Activated CD8-positive, alpha-beta memory T cell treated with anti-CD3 and anti-CD28 coated beads, Interleukin-2, amount 50 U/mL, for 48 hours (primary cell): ENCODE results near the gene MYOZ3.

Source experiments
- DNase-seq: peaks from one replicate; pipeline ENCODE4 v3.0.0-alpha.2; 2020

Gene MYOZ3

GRCh38 chr5:150660108-150660831 lies 781 bp upstream of the MYOZ3 start:
- no peak for DNase-seq

DNA sequence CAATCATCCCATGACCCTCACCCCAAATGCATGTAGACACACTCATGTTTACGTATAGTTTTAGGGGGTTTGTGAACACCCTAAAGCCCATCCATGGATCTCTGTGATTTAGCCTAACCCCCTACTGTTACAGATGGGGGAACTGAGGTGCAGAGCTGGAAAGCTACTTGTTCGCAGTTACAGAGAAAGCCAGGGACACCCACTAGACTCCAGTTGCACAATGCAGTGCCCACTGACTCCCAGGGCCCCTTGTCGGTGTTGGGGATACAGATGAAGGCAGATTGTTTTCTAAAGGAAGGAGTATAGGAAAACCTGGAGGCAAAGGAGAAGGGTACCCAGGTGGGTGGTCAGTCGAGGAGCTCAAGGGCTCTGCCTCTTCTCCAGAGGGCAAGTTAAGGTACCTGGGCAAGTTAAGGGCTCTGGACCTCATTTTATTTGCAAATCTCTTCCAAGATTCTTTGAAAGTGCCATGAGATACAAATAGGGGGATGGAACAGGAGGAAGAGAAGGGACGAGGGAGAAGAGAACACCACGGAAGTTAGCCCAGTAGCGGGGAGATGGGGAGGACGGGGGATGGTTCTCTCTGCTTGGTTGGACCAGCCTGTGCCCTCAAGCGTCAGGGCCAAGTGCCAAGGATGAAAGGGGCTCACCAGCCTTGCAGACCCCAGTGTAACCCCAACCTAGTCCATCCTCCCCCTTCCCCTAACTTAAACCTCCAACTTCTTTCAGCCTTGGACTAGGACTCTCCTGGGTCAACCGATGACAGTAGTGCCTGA lies 958 bp downstream of the MYOZ3 start:
- no peak for DNase-seq

DNA sequence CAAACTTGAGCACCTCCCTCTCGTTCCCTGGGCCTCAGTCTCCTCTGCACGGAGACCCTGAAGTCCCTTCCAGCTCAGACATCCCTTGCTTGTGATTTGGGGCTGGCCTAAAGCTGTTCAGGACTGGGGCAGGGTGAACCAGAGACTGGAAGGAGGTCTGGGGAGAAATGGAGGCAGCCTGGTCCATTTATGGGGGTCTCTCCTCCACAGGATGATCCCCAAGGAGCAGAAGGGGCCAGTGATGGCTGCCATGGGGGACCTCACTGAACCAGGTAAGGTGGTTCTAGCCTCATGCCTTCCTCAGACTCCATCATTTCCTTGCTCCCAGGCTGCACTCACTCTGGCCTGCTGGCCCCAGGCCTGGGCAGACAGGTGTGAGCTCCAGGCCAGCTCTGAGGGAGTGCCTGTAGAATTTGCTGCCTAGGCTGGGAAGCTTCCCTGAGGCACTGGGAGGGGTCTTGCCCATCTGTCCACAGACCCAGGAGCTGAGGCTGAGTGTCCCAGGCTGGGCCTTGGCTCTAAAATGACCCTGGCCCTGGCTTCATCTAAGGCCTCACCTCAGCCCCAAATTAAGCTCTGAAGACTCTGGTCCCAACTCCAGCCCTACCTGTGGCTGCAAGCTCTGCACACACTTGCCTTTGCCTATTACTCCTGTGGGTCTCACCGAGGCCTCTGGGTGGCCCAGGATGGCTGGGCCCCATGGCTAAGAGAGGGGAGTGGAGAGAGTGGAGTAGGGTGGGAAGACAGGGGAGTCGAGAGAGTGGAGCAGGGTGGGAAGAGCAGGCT lies 1.9 kb downstream of the MYOZ3 start:
- DNase-seq = no peak

- no peak for DNase-seq
These were observed 2.9 kb downstream of the MYOZ3 start for GRCh38 chr5:150663936-150664335.

DNA sequence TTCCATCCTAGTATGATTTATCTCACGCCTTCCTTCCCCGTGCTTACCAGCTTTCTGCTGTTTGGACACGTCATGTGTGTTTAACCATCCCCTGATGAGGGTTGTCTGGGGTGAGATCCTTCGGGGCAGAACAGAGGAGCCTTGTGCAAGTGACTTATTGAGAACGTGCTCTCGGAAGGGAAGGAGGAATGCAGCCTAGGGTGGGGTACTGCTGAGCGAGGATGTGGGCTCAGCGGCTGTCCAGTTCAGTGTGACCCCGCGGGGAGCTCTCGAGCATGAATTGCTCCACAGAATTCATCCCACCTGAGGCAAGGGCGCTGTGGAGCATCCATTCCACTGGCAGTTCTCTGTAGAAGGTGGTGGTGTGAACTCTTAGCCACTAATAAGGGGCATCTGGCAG lies 4.0 kb downstream of the MYOZ3 start:
- no peak for DNase-seq

DNA sequence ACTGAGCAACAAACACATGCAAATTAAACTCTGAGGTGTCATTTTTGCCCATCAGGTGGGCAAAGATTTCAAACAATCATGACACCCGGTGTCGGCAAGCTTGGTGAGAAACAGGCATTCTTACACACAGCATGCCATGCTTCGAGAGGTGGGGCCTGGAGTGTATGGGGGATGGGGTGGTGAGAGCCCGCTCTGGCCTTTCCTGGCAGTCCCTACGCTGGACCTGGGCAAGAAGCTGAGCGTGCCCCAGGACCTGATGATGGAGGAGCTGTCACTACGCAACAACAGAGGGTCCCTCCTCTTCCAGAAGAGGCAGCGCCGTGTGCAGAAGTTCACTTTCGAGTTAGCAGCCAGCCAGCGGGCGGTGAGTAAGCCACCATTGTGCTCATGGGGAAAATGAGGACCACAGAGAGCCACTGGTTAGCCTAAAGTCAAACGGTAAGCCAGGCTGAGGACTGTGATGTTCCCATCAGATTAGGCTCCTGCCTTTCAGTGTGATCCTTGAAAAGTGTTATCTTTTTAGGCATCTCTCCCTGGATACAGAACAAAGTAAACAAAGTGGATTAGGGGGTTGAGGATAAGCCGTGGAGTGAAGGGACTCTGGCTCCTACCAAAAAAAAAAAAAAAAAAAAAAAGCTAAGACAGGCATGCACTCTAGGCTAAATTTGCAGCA lies 9.4 kb downstream of the MYOZ3 start:
- DNase-seq = no peak

GRCh38 chr5:150670948-150671310 lies 9.9 kb downstream of the MYOZ3 start:
- DNase-seq = no peak

DNA sequence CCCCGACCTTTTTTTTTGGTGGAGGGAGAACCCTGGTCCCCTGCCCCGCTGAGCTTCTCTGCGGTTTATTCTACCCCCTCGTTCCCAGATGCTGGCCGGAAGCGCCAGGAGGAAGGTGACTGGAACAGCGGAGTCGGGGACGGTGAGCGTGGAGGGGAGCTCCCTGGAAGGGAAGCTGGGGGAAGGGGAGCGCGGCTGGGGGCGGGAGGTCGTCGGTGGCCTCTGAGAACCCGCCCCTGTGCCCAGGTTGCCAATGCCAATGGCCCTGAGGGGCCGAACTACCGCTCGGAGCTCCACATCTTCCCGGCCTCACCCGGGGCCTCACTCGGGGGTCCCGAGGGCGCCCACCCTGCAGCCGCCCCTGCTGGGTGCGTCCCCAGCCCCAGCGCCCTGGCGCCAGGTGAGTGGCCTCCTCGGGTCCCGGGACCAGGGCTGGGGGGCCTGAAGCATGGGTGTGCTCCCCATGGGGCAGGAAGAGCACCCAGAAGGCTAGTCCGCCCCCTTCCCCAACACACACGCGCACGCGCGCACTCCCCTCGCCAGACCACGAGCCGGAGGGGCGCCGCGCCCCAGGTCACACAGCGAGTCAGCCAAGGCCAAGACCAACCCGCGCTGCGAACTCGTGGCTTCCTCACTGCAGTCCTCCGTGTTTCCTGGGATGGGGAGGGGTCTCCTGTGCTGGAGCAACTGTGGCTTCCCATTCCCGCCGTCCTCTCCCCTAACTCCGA lies 10.6 kb downstream of the MYOZ3 start:
- peak; percentile 68 for DNase-seq

GRCh38 chr5:150672237-150672883 lies 11.3 kb downstream of the MYOZ3 start:
- DNase-seq = peak; percentile 67

DNA sequence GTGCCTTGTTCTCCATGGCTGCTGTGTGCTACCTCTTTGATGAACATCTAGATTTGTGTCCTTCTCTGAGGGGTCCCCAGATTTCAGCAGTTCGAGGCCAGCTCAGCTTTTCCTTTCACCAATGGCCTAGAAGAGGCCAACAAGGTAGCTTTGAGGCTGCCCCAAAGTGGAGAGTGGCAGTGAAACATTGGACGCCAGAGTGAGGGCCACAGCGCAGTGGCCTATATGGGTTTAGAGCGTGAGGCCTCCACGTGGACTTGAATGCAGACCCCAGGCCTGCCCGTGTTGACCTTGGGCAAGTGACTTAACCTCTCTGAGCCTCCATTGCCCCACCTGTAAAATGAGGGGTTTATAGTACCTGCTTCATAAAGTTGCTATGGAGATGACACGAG lies 11.8 kb downstream of the MYOZ3 start:
- no peak for DNase-seq

DNA sequence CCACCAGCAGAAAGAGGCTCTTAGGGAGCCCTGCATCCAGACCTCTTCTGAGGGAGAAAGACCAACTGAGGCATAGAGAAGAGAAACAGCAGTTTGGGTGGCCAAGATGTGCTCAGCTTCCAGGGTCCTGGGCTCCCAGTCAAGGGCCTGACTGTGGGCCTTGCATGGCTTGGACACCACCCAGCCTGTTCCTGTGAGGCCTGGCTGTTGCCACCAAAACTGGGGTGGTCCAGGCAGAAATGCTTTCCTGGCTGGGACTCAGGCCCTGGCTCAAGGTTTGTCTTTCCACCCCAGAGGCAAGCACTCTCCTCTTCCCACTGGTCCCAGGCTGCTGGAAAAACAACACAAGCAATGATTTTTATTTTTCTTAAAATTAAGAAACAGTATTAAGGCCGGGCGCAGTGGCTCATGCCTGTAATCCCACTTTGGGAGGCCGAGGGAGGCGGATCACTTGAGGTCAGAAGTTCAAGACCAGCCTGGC lies 13.3 kb downstream of the MYOZ3 start:
- no peak for DNase-seq

GRCh38 chr5:150675069-150675468 lies 14.0 kb downstream of the MYOZ3 start:
- no peak for DNase-seq

DNA sequence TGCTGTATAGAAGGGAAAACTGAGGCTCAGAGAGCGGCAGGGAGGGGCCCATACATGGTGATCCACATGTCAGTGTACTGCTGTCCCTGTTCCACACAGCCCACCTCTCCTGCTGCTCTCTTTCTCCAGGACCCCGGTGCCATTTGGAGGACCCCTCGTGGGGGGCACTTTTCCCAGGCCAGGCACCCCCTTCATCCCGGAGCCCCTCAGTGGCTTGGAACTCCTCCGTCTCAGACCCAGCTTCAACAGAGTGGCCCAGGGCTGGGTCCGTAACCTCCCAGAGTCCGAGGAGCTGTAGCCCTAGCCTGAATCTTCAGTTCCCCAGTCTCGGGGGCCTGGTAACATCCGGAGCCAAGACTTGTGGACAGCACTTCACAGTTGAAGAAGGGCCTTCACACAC lies 15.5 kb downstream of the MYOZ3 start:
- DNase-seq = no peak

GRCh38 chr5:150689120-150689519 lies 28.1 kb downstream of the MYOZ3 start:
- DNase-seq = no peak

GRCh38 chr5:150690760-150691159 lies 29.7 kb downstream of the MYOZ3 start:
- no peak for DNase-seq

- DNase-seq = no peak
These were observed 31.2 kb downstream of the MYOZ3 start for GRCh38 chr5:150692276-150692675.

- no peak for DNase-seq
These were observed 33.6 kb downstream of the MYOZ3 start for GRCh38 chr5:150694612-150695011.

- no peak for DNase-seq
These were observed 39.2 kb downstream of the MYOZ3 start for GRCh38 chr5:150700246-150700593.

DNA sequence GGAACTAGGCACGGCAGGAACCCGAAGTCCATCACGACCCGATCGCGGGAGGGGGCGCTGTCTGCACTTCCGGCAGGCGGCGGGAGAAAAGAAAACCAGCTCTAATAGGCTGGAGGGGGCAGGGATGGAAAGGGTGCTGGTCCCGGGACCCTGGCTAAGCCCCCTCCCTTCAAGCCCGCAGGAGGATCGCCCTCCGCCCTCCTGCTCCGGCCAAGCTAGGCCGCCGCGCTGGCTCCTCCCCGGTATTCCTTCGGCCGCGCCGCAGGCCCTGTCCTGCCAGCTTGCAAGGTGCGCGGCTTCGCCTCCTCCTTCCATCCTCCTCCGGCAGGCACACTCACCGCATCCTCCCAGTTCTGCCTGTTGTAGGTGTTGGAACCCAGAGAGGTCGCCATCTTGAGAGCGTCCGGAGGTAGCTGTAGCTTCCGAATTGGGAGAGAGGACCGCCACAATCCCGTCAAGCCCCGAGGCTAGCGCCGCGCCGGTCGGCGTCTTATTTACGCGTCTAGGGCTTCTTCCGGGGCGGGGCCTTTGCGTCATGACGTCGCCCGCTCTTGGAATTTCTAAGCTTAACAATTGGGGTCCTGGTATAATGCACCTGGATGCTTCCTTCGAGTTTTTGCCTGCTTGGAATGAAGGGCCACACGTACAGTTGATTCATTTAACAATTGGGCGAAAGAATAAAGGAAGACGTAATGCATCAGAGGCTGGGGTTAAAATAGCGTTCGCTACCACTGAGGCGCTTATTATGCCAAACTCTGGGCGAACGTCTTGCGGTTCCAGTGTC lies 39.7 kb downstream of the MYOZ3 start, which contains the start of gene RBM22:
Gene RBM22 (minus strand): TSS at position 469 of the 784 bp plus-strand sequence. CDS start 77 bp downstream, at position 392.
- peak; percentile 93 for DNase-seq

- DNase-seq = no peak
These were observed 42.7 kb downstream of the MYOZ3 start for GRCh38 chr5:150703762-150704161.
